Ishikawa (cell line): ENCODE data around the gene DAB2.

Experiments
- CEBPB ChIP-seq: IDR thresholded peaks from 2 replicates; pipeline ENCODE4 v1.6.1; 2012
- CREB1 ChIP-seq: IDR thresholded peaks from 2 replicates; pipeline ENCODE4 v1.6.1; 2012; ENCODE audit warnings: low read depth
- EGR1 ChIP-seq: IDR thresholded peaks from 2 replicates; pipeline ENCODE4 v1.6.1; 2012
- EP300 ChIP-seq: IDR thresholded peaks from 2 replicates; pipeline ENCODE4 v1.6.1; 2012; ENCODE audit warnings: borderline replicate concordance
- FOXM1 ChIP-seq: IDR thresholded peaks from 2 replicates; pipeline ENCODE4 v1.6.1; 2012; ENCODE audit warnings: low read depth, borderline replicate concordance
- MAX ChIP-seq: IDR thresholded peaks from 2 replicates; pipeline ENCODE4 v1.6.1; 2012
- NFIC ChIP-seq: IDR thresholded peaks from 2 replicates; pipeline ENCODE4 v1.6.1; 2012
- RAD21 ChIP-seq: IDR thresholded peaks from 2 replicates; pipeline ENCODE4 v1.6.1; 2012; ENCODE audit warnings: low read depth
- TAF1 ChIP-seq: IDR thresholded peaks from 2 replicates; pipeline ENCODE4 v1.6.1; 2012; ENCODE audit warnings: low read depth, mild to moderate bottlenecking
- TCF12 ChIP-seq: IDR thresholded peaks from 2 replicates; pipeline ENCODE4 v1.6.1; 2012; ENCODE audit warnings: low read depth
- TEAD4 ChIP-seq: IDR thresholded peaks from 2 replicates; pipeline ENCODE4 v1.6.1; 2012
- YY1 ChIP-seq: IDR thresholded peaks from 2 replicates; pipeline ENCODE4 v1.6.1; 2012; ENCODE audit warnings: low read depth
- ZBTB7A ChIP-seq: IDR thresholded peaks from 2 replicates; pipeline ENCODE4 v1.6.1; 2012; ENCODE audit warnings: low read depth
- TF ChIP-seq, protein P1 (sequence below): IDR thresholded peaks from 2 replicates; pipeline ENCODE4 v1.6.1; 2012; ENCODE audit warnings: low read depth, mild to moderate bottlenecking
- TF ChIP-seq, protein P2 (sequence below): IDR thresholded peaks from 2 replicates; pipeline ENCODE4 v1.6.1; 2012

DAB2 gene

DNA sequence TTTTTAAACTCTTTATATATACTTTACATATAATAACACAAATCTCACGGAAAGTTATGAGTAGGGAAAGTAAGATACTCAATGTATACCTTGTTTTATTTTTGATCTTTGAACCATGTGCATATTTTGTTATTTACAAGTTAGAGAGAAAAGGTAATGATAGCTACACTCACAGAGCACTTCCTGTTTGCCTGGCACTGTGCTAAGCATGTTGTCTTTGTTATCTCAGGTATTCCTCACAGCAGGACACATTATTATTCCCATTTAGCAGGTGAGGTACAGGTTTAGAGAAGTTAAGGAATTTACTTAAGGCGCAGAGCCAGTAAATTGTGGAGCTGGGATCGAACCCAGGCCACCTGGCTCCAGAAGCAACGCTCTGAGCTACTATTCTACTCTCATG lies 63.5 kb downstream of the DAB2 start:
- TF ChIP-seq, protein P1, sequence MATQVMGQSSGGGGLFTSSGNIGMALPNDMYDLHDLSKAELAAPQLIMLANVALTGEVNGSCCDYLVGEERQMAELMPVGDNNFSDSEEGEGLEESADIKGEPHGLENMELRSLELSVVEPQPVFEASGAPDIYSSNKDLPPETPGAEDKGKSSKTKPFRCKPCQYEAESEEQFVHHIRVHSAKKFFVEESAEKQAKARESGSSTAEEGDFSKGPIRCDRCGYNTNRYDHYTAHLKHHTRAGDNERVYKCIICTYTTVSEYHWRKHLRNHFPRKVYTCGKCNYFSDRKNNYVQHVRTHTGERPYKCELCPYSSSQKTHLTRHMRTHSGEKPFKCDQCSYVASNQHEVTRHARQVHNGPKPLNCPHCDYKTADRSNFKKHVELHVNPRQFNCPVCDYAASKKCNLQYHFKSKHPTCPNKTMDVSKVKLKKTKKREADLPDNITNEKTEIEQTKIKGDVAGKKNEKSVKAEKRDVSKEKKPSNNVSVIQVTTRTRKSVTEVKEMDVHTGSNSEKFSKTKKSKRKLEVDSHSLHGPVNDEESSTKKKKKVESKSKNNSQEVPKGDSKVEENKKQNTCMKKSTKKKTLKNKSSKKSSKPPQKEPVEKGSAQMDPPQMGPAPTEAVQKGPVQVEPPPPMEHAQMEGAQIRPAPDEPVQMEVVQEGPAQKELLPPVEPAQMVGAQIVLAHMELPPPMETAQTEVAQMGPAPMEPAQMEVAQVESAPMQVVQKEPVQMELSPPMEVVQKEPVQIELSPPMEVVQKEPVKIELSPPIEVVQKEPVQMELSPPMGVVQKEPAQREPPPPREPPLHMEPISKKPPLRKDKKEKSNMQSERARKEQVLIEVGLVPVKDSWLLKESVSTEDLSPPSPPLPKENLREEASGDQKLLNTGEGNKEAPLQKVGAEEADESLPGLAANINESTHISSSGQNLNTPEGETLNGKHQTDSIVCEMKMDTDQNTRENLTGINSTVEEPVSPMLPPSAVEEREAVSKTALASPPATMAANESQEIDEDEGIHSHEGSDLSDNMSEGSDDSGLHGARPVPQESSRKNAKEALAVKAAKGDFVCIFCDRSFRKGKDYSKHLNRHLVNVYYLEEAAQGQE, result no peak
- TF ChIP-seq CREB1 (no peak), TCF12 (no peak), TAF1 (no peak), RAD21 (no peak), ZBTB7A (no peak), NFIC (no peak), EGR1 (no peak), TEAD4 (no peak), MAX (no peak), CEBPB (no peak), FOXM1 (no peak), YY1 (no peak), EP300 (no peak)
- TF ChIP-seq, protein P2, sequence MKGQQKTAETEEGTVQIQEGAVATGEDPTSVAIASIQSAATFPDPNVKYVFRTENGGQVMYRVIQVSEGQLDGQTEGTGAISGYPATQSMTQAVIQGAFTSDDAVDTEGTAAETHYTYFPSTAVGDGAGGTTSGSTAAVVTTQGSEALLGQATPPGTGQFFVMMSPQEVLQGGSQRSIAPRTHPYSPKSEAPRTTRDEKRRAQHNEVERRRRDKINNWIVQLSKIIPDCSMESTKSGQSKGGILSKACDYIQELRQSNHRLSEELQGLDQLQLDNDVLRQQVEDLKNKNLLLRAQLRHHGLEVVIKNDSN, result no peak

DNA sequence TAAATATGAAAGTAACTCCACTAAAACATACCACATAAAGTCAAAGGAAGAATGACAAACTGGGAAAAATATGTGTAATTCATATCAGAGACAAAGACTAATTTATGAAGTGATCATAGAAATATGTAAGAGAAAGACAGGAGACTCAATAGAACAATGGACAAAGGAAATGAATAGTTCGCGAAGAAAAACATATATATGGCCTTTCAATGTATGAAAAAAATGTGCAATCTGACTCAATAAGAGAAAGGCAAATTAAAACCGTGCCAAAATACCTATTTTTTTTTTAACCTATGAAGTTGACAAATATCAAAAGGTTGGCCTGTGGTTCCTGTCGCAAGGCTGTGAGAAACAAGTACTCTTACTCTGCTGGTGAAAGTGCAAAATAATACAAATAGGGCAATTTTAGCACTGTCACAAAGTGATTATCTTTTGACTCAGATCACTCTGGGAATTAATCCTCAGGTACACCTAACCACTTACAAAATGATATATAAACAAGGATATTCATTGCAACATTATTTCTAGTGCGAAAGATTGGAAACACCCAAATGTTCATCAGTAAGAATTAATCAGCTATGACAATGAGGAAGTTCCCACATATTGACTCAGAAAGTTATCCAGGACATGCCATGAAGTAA lies 64.2 kb downstream of the DAB2 start:
- TF ChIP-seq EP300 (no peak), NFIC (no peak; the same call in 1 of the 2 replicates), YY1 (no peak), TCF12 (no peak), EGR1 (no peak), ZBTB7A (no peak), FOXM1 (no peak), TEAD4 (no peak), RAD21 (no peak)

DNA sequence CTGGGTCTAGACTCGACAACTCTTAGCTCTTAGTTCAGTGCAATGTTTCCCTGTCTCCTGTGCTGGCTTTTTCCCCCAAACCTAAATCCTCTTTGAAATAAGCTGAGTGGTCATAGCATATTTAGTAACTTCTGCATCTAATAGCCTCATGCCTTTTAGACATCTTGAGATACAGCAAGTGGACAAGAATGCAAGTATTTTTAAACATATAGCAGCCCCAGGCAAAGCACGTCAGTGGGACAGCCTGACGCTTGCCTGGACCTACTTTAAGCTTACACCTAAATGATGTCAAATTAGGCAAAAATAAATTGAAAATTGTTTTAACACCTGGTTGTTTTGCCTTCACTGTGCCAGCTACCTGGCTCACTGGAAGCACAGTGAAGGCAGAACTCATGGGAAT lies 68.5 kb downstream of the DAB2 start:
- TF ChIP-seq TEAD4 (no peak), RAD21 (no peak), EGR1 (no peak), EP300 (no peak)

GRCh38 chr5:39355324-39355723 lies 69.5 kb downstream of the DAB2 start:
- no peak for TF ChIP-seq FOXM1
- no peak for TF ChIP-seq TAF1
- TF ChIP-seq CREB1, result no peak
- no peak for TF ChIP-seq YY1
- no peak for TF ChIP-seq EGR1
- no peak for TF ChIP-seq MAX
- no peak for TF ChIP-seq RAD21
- no peak for TF ChIP-seq NFIC
- TF ChIP-seq, protein P2, result no peak
- no peak for TF ChIP-seq ZBTB7A
- TF ChIP-seq, protein P1, result no peak

GRCh38 chr5:39353717-39354399 lies 70.9 kb downstream of the DAB2 start:
- TF ChIP-seq CEBPB (no peak), TEAD4 (no peak), TAF1 (no peak), EP300 (no peak), FOXM1 (no peak), NFIC (no peak), CREB1 (no peak), RAD21 (no peak), YY1 (no peak), ZBTB7A (no peak), TCF12 (no peak), EGR1 (no peak), MAX (no peak)
- TF ChIP-seq, protein P1, result no peak
- TF ChIP-seq, protein P2, result no peak
